Myocyte (in vitro differentiated cells): ENCODE results near the gene FYB1. TPM values are rescaled to one million over a fixed set of nuclear protein-coding genes. Genes with fewer than 3 reads are reported as not detected.

Experiments used
- DNase-seq: peaks from one replicate; pipeline ENCODE4 v3.0.0-alpha.2; 2012; ENCODE audit warnings: low read depth
- total RNA-seq: library from RNA; depleted of rRNA; stranded (reverse); fragments of >200 nt; gene quantifications from 2 replicates; pipeline ENCODE4 v1.2.3, GENCODE V29; 2014

Gene FYB1
- total RNA-seq, 1 donor from 2014 or later, result not detected

DNA sequence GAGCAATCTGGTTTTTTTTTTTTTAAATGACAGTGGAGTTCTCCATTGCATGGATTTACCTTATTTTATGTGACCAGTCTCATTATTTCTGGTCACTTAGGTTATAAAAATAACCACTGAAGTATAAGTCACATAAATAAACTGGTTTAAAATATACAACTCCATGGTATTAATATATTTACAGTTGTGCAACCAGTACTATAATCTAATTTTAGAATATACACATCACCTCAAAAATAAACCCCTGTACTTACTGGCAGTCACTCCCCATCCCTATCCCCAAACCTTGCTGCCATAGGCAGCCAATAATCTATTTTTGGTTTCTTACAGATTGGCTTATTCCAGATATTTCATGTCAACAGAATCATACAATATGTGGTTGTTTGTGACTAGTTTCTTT, 57.8 kb downstream of the FYB1 start:
- DNase-seq, result peak; percentile 4

DNA sequence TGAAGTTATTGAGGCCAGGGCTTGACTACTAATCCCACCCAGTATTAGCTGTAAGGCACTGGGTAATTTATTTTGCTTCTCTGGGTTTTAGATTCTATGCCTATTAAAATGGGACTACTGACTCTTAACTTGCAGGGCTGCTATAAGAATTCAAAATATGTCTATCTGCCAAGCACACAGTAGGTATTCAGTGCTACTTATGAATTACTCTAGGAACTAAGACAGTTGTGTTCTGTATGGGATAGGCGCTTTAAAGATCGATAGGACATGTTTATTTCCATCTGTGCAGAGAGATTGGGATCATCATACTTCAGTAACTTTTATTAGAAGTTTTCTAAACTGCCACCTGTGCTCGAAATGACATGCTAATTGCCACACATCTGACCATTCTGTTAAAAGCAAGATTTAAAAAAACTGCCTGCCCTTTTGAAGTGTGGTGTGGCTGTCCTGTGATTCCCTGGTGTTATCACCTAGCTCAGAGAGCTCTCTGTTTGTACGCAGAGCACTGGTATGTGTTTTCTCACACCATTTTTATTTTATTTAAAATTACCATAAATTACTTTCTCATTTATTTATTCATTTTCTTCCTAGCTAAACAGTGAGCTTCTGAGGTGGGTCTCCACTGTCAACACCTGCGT, 58.7 kb downstream of the FYB1 start:
- no peak for DNase-seq

DNA sequence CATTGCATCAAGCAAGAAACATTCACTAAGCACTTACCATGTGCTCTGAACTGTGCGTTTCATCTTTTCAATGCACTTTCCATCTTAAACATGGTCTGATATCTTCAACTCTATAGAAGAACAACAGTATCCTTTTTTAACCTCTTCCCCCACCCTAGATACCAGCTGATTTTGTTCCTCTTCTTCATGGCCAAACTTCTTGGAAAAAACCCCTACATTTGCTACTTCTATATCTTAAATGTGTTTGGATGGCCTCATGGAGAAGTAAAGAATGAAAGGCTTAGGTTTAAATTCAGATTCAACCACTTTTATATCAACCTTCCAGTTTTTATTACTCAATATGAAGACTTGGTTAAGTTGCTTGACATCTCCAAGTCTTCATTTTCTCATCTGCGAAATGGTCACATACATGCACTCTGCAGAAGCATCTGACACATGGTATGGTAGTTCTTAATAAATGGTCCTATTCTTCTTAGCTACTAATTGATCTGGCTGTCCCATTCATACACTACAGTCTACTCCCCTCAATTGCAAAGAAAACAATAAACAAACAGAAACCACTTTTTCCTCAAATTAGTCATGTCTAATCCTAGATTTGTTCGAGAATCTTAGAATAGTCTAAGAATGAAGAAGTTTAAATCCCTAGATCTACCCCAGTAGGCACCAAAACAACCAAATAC, 59.4 kb downstream of the FYB1 start:
- no peak for DNase-seq

DNA sequence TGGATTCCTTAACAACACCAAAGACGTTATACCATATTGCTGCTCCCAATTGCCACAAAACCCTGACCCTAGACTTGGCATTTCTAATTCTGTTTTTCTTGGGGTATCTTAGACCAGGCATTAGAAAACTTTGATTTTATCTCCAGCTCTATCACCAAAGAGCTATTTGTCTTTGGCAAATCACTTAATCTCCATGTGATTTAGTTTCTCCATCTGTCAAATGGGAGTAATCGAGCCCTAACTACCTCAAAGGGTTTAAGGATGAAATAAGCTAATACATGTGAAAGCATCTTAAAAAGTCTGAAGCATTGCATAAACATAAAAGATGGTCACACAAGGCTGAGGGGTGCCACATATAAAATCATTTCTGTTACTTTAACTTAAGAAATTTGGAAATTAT, 60.6 kb downstream of the FYB1 start:
- no peak for DNase-seq

DNA sequence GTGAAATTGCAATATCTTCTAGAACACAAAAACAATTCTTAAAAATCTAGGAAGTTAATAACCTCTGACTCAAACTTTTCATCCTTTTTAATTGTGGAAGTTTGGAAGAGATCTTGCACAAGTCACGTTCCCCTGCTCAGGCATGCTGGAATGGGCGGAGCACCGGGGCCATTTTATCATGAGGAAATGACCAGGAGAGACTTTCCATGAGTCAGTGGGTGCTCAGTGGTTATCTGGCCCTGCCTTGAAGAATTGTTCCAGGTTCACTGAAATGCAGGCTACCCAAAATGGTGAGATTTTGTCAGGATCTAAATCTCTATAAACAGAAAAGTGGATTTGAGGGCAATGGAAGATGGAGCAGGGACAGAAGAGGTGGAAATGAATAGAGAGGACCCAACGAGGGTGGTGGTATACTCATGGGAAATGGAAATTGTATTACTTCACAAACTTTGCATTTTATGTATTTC, 61.2 kb downstream of the FYB1 start:
- no peak for DNase-seq

DNA sequence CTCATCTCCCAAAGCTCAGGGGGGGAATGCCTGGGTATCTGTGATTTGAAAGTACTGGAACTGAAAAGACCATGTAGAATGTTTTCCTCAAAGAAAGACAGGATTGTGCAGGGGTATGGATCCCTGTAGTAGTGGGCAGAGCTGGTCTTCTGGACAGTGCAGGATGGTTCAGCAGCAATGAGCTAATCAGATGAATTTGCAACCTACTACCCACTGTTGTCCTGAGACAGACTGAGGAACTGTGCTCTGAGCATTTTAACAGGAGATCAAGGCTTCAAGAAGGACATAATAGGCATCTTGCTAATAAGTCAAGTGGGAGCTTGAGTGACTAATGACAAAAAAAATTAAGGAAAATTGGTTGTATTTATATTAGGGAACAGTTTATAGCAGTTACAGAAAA, 61.7 kb downstream of the FYB1 start:
- DNase-seq, result no peak

DNA sequence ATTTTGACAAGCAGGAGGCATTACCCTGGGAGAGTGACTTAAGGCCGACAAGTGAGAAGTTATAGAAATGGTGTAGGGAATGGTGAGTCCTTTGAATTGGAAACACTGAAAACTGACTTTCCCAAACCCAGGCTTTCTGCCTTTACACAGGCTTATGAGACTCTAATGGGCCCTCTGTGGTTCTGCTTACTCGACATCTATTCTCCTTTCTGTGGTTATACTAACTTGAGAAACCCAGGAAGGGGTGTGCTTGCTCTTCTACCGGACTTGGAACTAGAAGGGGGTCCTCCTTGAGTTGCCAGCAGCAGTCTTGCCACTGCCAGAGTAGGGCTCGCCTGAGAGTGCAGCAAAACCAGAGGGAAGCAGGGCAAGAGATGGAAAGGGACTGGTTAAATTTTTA, 63.3 kb downstream of the FYB1 start:
- no peak for DNase-seq

DNA sequence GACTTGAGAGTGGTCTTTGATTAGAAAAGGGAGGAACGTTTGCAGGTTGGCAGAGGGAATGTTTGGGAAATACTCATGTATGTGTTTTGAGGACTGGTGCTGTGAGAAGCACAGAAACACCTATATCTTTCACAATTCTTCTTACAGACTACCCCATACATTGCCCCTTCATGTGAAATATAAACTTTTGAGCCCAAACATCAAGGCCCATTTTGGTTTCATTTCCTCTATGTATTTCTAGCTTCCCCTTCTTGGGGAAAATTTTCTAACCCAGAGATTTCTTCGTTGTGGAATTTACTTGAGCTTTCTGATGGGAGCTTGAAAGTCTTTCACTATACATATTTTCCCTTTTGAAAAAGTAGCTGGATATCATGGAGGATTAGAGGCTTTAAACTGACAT, 67.6 kb downstream of the FYB1 start:
- DNase-seq, result no peak

DNA sequence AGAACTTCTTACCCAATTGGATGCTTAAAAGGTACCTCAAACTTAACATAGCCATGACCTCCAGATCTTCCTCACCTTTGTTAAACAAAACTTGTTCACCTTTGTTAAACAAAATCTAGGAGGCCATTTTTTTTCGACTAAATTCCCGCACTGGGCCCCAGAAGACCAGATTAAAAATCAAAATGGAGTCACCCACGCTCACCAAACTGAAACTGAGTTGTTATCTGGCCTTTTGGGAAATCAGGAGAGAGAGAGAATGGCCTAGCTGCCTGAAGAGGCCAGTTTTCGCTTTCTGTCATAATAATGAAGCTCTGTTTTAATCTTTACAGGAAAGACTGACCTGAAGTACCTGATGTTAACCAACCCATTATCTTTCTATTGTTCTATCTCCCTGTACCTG, 69.4 kb downstream of the FYB1 start:
- DNase-seq, result no peak

- peak; percentile 5 for DNase-seq
Observed at GRCh38 chr5:39148983-39149534, 70.3 kb downstream of the FYB1 start.

DNA sequence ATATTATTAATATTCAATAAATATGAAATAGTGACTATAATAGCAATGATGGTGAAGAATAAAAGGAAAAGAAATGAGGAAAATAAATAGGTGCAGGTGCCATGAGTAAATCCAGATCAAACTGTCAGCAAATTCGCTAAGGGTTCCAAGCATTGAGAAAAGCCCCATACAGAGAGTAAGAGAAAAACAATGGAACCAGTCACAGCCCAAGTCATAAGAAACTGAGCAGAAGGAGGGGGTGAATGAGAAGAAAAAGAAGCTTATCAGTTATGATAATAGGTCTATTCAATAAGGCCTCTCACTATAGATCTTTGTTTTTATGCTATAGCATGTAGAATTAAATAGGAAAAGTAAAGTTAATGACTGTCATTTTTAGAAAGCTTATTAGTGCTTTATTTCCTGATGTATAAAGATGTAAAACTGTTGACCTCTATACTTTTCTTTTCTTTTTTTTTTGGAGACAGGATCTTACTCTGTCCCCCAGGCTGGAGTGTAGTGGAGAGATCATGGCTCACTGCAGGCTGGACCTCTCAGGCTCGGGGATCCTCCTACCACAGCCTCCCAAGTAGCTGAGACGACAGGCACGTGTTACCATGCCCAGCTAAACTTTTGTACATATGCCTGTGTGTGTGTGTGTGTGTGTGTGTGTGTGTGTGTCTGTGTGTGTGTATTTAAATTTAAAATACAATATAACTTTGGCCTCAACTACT, 72.4 kb downstream of the FYB1 start:
- no peak for DNase-seq

DNA sequence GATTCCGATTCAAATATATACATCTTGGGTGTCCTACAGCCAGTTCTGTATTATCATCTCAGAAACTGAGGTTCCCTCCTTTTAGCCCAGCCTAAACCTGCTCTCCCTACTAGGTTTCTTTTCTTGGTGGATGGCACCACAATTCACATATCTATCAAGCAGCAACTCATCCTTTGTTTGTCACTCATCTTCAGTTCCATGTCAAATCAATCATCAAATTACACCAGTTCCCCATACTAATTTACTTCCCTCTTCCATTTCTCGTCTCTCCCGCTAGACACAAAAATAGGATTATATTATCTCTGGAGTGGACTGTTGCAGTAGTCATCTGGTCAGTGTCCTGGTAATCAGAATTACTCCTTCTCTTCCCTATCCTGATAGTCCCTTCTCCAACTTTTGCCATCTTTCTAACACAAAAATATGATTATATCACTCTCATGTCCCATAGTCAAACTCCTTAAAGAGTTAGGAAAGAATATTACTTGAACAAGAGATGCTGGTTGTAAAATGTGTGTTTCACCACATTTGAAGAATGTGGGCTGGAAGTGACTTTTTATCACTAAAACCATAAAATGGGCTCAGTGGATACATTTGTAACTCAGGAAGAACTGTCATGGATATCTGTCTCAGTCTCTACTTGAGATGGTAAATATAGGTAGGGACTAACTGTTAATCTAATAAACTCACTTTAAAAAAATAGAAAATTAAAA, 76.1 kb downstream of the FYB1 start:
- no peak for DNase-seq

- no peak for DNase-seq
Observed at GRCh38 chr5:39140558-39141168, 78.7 kb downstream of the FYB1 start.

DNA sequence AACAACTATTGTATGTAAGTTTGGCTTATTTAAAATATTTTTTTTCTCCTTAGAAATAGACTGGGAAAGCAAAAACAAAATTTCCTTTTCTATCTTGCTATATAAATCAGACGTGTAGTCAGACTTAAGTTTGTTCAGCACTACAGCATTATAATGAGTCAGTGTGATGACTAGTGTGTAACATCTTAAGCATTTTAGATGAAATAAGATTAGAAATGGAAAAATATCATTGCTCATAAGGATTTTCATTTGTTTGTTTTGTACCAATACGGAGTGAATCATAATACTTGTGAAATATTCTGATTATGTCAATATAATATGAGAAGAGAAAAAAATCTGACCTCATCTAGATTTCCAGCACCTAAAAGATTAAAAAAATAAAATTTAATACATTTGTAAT, 80.5 kb downstream of the FYB1 start:
- DNase-seq, result no peak

DNA sequence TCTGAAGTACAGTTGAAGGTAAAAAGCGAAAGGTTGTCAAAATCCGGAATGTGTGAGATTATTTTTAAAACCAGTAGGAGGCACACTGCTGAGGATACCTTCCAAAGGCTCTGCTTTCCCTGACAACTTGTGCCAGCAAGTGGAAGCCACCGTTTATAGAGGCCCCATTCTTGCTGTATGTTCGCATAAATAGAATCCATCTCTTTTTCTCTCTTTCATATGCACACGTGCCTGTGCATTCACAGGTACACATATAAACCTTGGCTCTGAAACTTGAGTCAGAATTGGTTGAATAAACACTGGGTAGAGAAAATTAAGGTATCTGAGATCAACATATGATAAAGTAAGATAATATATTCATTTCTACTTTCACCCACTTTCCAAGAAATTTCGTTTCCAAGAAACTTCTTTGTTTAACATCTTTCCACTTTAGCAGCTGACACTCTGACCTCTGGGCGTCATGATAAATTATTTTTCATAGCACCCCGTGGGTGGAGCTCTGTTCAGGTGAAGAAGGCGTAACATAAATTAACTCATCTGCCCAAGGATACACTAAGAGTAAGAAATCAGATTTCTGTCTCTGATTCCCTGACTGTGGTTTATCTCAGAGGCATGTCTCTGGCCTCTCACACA, 81.4 kb downstream of the FYB1 start:
- no peak for DNase-seq

GRCh38 chr5:39137391-39137790, 82.0 kb downstream of the FYB1 start:
- no peak for DNase-seq

- DNase-seq, result no peak
Observed at GRCh38 chr5:39132792-39133191, 86.6 kb downstream of the FYB1 start.

DNA sequence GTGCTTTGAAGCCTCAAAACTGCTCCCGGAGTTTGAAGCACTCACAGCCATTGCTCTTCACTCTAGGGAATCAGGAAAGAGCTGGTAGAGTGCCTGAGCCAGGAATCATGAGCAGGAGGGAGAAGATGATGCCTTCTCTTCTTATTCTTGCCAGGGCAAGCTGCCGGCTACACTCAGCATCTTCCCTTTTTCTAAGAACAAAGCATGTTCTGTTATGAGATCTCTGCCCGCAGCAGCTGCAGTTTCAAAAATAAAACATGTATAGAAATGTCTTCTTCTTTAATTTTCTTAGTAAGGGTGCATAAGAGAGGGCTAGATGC, 87.3 kb downstream of the FYB1 start:
- peak; percentile 19 for DNase-seq

- DNase-seq, result no peak
Observed at GRCh38 chr5:39131210-39132127, 87.9 kb downstream of the FYB1 start.

DNA sequence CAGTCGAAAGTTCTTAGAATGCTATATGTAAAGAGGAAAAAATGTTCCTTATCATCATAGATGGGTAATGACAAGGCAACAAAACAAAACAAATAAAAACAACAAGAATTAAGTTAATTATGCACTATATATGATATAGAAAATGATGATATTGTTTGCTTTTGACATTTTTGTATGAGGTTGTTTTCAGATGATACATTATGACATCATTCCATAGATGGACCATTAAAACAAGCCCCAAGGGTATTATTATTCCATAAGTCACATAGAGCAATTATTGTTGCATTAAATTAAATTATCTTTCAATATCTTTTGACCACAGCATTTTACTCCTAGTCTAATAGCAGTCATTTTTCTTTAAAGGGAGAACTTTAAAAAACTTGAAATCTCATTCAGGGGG, 88.6 kb downstream of the FYB1 start:
- no peak for DNase-seq
